Endothelial cell of umbilical vein (primary cell): ENCODE measurements around the gene RNASET2. TPM values are rescaled to one million over a fixed set of nuclear protein-coding genes. Genes with fewer than 3 reads are reported as not detected.

Experiments
- BruUV-seq: library from RNA; stranded (reverse); fragments of 400-500 nt; replicated peaks from 2 replicates; lab custom pipeline; 2021; lab: Mats Ljungman, UMichigan
- CTCF ChIA-PET: fragments of 300-600, 350-600 bp; sonication (Branson Sonifier 250); formaldehyde crosslinking; loops from one replicate; lab custom pipeline; 2021; ENCODE audit warnings: antibody characterized with exemption, inconsistent platforms; lab: Charles Lee
- POLR2A ChIA-PET: fragments of 300-600, 350-600 bp; sonication (Branson Sonifier 250); formaldehyde crosslinking; loops from one replicate; lab custom pipeline; 2021; ENCODE audit warnings: antibody characterized with exemption, inconsistent platforms; lab: Charles Lee
- DNase-seq: peaks from one replicate; pipeline ENCODE4 v3.0.0-alpha.2; 2011; ENCODE audit warnings: low read depth, low spot score
- FAIRE-seq: peaks from 2 replicates; lab custom pipeline; 2011; peaks lifted over from hg19 to GRCh38; lab: Jason Lieb, UNC
- H2AFZ ChIP-seq: 2 replicates; pipeline ENCODE4 v1.6.0; 2012; ENCODE audit warnings: low read depth, low read length, control low read depth, inconsistent platforms
- H3K27ac ChIP-seq: 2 replicates; pipeline ENCODE4 v1.5.1; 2011; ENCODE audit warnings: low read depth, mild to moderate bottlenecking, control low read depth, low read length, moderate library complexity; ENCODE audit not compliant: insufficient read depth
- H3K27me3 ChIP-seq, 2 experiments: 2 replicates each; pipeline versions ENCODE4 v1.6.0 to v1.6.1; 2011; ENCODE audit warnings: low read length in 2 of 2, mixed read lengths in 1 of 2; ENCODE audit not compliant: control insufficient read depth in 2 of 2, insufficient read depth in 2 of 2
- H3K36me3 ChIP-seq, 2 experiments: 2 replicates in 1 of 2; 3 replicates in 1 of 2; pipeline ENCODE4 v1.5.1; 2011; ENCODE audit warnings: low read length in 2 of 2, mild to moderate bottlenecking in 1 of 2, moderate library complexity in 1 of 2; ENCODE audit not compliant: control insufficient read depth in 2 of 2, insufficient read depth in 2 of 2; ENCODE audit errors: extremely low read depth in 1 of 2
- H3K4me1 ChIP-seq: 3 replicates; pipeline ENCODE4 v1.5.1; 2011; ENCODE audit warnings: mild to moderate bottlenecking, low read length; ENCODE audit not compliant: control insufficient read depth, insufficient read depth; ENCODE audit errors: extremely low read depth
- H3K4me2 ChIP-seq: 2 replicates; pipeline ENCODE4 v1.6.1; 2011; ENCODE audit warnings: low read length, control low read depth, mixed read lengths; ENCODE audit not compliant: insufficient read depth
- H3K4me3 ChIP-seq, 3 experiments: fragments of 200-600 bp in 1 of 3; sonication (generic), shearing (Covaris generic) in 1 of 3; replicated peaks in 1 of 3; 2 replicates each; pipeline ENCODE4 v1.5.1; 2011 to 2016; ENCODE audit warnings: control low read depth in 3 of 3, low read length in 3 of 3, mild to moderate bottlenecking in 2 of 3, inconsistent platforms in 1 of 3, low read depth in 1 of 3, moderate library complexity in 1 of 3; ENCODE audit not compliant: insufficient read depth in 1 of 3
- H3K79me2 ChIP-seq: 2 replicates; pipeline ENCODE4 v1.6.0; 2012; ENCODE audit warnings: low read length, inconsistent platforms; ENCODE audit not compliant: control insufficient read depth, insufficient read depth
- H3K9ac ChIP-seq: replicated peaks from 2 replicates; pipeline ENCODE3; 2011; ENCODE audit warnings: low read length, control low read depth; ENCODE audit not compliant: insufficient read depth; ENCODE audit errors: extremely low read depth
- H3K9me1 ChIP-seq: replicated peaks from 3 replicates; pipeline ENCODE4 v1.6.0; 2011; ENCODE audit warnings: mild to moderate bottlenecking, low read length; ENCODE audit not compliant: control insufficient read depth, insufficient read depth; ENCODE audit errors: extremely low read depth
- H3K9me3 ChIP-seq: replicated peaks from 2 replicates; pipeline ENCODE4 v1.5.1; 2012; ENCODE audit warnings: low read length, inconsistent platforms; ENCODE audit not compliant: control insufficient read depth, insufficient read depth
- H4K20me1 ChIP-seq: replicated peaks from 2 replicates; pipeline ENCODE3; 2011; ENCODE audit warnings: mild to moderate bottlenecking, low read length; ENCODE audit not compliant: control insufficient read depth, insufficient read depth; ENCODE audit errors: extremely low read depth
- EZH2 ChIP-seq: IDR thresholded peaks from 2 replicates; pipeline ENCODE4 v1.6.1; 2012; ENCODE audit warnings: borderline replicate concordance, low read depth, mild to moderate bottlenecking, moderate library complexity, low read length, inconsistent platforms; ENCODE audit not compliant: severe bottlenecking
- FOS ChIP-seq: IDR thresholded peaks from 2 replicates; pipeline ENCODE4 v1.6.1; 2011; ENCODE audit warnings: mild to moderate bottlenecking, low read length, moderate library complexity, borderline replicate concordance; ENCODE audit not compliant: insufficient read depth
- GATA2 ChIP-seq: IDR thresholded peaks from 2 replicates; pipeline ENCODE4 v1.7.0; 2011; ENCODE audit warnings: low read depth, mild to moderate bottlenecking, moderate library complexity, mixed read lengths, low read length; ENCODE audit not compliant: insufficient read length, insufficient read depth
- JUN ChIP-seq: IDR thresholded peaks from 2 replicates; pipeline ENCODE4 v1.6.1; 2011; ENCODE audit warnings: borderline replicate concordance, low read depth; ENCODE audit not compliant: insufficient read length, insufficient read depth
- MYC ChIP-seq: IDR thresholded peaks from one replicate; pipeline ENCODE4 v1.6.1; 2011; ENCODE audit warnings: mild to moderate bottlenecking, low read depth, low read length
- POLR2A ChIP-seq: IDR thresholded peaks from 2 replicates; pipeline ENCODE4 v1.6.1; 2012; ENCODE audit warnings: low read depth, mild to moderate bottlenecking, control low read depth, low read length
- POLR2AphosphoS5 ChIP-seq: IDR thresholded peaks from 2 replicates; pipeline ENCODE4 v1.6.1; 2012; ENCODE audit warnings: low read depth, mild to moderate bottlenecking, control low read depth, low read length, moderate library complexity; ENCODE audit not compliant: insufficient read depth
- dilution Hi-C: fragments of 300-500 bp; cut with MboI; formaldehyde crosslinking; loops from one replicate; pipeline ENCODE4 v1.15.0; 2019; ENCODE audit warnings: low sequenced_read_pairs; ENCODE audit not compliant: extremely low pct_ligation_motif_present
- intact Hi-C: fragments of 100-400 bp; cut with micrococcal nuclease; formaldehyde crosslinking; loops from one replicate; pipeline ENCODE4 v1.10.0; 2022
- polyA plus RNA-seq, 4 experiments: library from polyadenylated mRNA; depleted of rRNA in 3 of 4; stranded (reverse) in 3 of 4; unstranded in 1 of 4; fragments of >200 nt; gene quantifications; 2 replicates each; pipeline versions ENCODE4 v1.2.1 to v1.2.3, GENCODE V29; 2011 to 2012; ENCODE audit warnings: missing spikeins in 1 of 4
- total RNA-seq: library from RNA; stranded (reverse); gene quantifications from 2 replicates; pipeline ENCODE4 v1.2.3, GENCODE V29; 2021
- TF ChIP-seq, protein P1 (sequence below): IDR thresholded peaks from 2 replicates; pipeline ENCODE4 v1.6.1; 2011; ENCODE audit not compliant: insufficient read depth, insufficient read length
- TF ChIP-seq, protein P2 (sequence below), 2 donors: IDR thresholded peaks; 1 replicate in 1 of 2; 2 replicates in 1 of 2; pipeline ENCODE4 v1.5.1; 2011; ENCODE audit warnings: low read length in 2 of 2, mild to moderate bottlenecking in 2 of 2, moderate library complexity in 2 of 2, control low read depth in 1 of 2, inconsistent platforms in 1 of 2, low read depth in 1 of 2; ENCODE audit not compliant: insufficient read depth in 1 of 2; ENCODE audit errors: extremely low read depth in 1 of 2

Gene RNASET2
- total and polyA plus RNA-seq, 2 donors (not counting 3 experiments of a cell fraction or from before 2014, with no cell fraction given): 10.7 to 11.4 TPM

DNA sequence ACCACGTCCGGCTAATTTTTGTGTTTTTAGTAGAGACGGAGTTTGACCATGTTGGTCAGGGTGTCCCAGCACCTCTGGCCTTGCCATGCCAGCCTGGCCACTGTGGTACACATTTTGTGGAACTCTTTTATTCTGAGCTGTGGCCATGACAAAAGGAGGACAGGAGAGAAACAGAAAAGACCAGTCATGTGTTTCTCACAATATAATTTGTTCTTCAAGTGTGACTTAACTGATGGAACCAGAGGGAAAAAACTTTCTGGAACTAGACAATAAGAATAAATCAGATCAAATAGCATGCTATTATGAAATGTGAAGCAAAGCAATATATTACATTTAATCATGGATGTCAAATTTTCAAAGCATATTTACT is 4.2 kb upstream of the RNASET2 start:
- no peak for DNase-seq
- no peaks in the 10 kb centered on the region for H4K20me1 ChIP-seq
- no peak overlapping the region for H3K4me2 ChIP-seq
- dilution Hi-C loops (no loop called here), intact Hi-C loops (loop anchor here (1.0 kb wide), 1 partner anchor 37 kb away; no protein-coding TSS in a partner anchor)
- H3K4me1 ChIP-seq: peaks cover 18% of the 10 kb centered on the region
- no TSS peak for BruUV-seq
- H3K9me1 ChIP-seq: no peaks in the 10 kb centered on the region
- FAIRE-seq: no peak
- POLR2A ChIA-PET: no interaction called here
- H3K4me3 ChIP-seq: no peak overlapping the region
- H3K9me3 ChIP-seq: no peaks in the 10 kb centered on the region
- H3K79me2 ChIP-seq: no peaks in the 10 kb centered on the region
- H3K36me3 ChIP-seq: no peaks in the 10 kb centered on the region
- TF ChIP-seq FOS (no peak), POLR2A (no peak), GATA2 (no peak), MYC (no peak), EZH2 (no peak), JUN (no peak), POLR2AphosphoS5 (no peak)
- TF ChIP-seq, protein P1, sequence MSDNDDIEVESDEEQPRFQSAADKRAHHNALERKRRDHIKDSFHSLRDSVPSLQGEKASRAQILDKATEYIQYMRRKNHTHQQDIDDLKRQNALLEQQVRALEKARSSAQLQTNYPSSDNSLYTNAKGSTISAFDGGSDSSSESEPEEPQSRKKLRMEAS: no peak
- TF ChIP-seq, protein P2, sequence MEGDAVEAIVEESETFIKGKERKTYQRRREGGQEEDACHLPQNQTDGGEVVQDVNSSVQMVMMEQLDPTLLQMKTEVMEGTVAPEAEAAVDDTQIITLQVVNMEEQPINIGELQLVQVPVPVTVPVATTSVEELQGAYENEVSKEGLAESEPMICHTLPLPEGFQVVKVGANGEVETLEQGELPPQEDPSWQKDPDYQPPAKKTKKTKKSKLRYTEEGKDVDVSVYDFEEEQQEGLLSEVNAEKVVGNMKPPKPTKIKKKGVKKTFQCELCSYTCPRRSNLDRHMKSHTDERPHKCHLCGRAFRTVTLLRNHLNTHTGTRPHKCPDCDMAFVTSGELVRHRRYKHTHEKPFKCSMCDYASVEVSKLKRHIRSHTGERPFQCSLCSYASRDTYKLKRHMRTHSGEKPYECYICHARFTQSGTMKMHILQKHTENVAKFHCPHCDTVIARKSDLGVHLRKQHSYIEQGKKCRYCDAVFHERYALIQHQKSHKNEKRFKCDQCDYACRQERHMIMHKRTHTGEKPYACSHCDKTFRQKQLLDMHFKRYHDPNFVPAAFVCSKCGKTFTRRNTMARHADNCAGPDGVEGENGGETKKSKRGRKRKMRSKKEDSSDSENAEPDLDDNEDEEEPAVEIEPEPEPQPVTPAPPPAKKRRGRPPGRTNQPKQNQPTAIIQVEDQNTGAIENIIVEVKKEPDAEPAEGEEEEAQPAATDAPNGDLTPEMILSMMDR (IDR thresholded peaks at IDR 0.05; ENCODE audit: extremely low read depth in 1 of 2, insufficient read depth in 1 of 2, low read depth in 1 of 2, low read length in 2 of 2): no peak
- CTCF ChIA-PET: interaction anchor here (0.9 to 1.6 kb wide), 3 partner anchors 9 to 37 kb away, joined by 3 to 12 read pairs (median 9); no protein-coding TSS in a partner anchor
- no peak overlapping the region for H3K9ac ChIP-seq
- H3K27me3 ChIP-seq: no peaks in the 10 kb centered on the region
- H3K27ac ChIP-seq: no peak overlapping the region
- H2AFZ ChIP-seq: no peak overlapping the region
